DOHH2 (cell line): ENCODE data around the gene CD19.
"Not testable (repeated sequence)": the region's sequence is repeated elsewhere in the genome, so short reads cannot be mapped to it uniquely, and the experiment has no call there.

Experiments used
- H3F3A ChIP-seq: fragments of 200-600 bp; sonication (generic), shearing (Covaris generic); 2 replicates; pipeline ENCODE4 v1.6.0; 2016; ENCODE audit warnings: antibody characterized with exemption, mild to moderate bottlenecking; ENCODE audit not compliant: control insufficient read depth, insufficient read depth
- H3K27ac ChIP-seq: fragments of 200-600 bp; sonication (generic); 2 replicates; pipeline ENCODE4 v1.5.1; 2014; ENCODE audit warnings: low read depth, mild to moderate bottlenecking, low read length, moderate library complexity
- H3K27me3 ChIP-seq: fragments of 200-600 bp; sonication (generic); 2 replicates; pipeline ENCODE4 v1.6.1; 2014; ENCODE audit warnings: mild to moderate bottlenecking, low read length, mixed read lengths; ENCODE audit not compliant: control insufficient read depth
- H3K36me3 ChIP-seq: fragments of 200-600 bp; sonication (generic); 2 replicates; pipeline ENCODE4 v1.6.1; 2014; ENCODE audit warnings: mild to moderate bottlenecking, low read length, moderate library complexity, mixed read lengths; ENCODE audit not compliant: control insufficient read depth
- H3K4me1 ChIP-seq: fragments of 200-600 bp; sonication (generic); 2 replicates; pipeline ENCODE4 v1.6.1; 2014; ENCODE audit warnings: mild to moderate bottlenecking, low read length, mixed read lengths; ENCODE audit not compliant: control insufficient read depth
- H3K4me2 ChIP-seq: fragments of 200-600 bp; sonication (generic); 2 replicates; pipeline ENCODE4 v1.6.0; 2014; ENCODE audit warnings: mild to moderate bottlenecking, low read length, moderate library complexity
- H3K4me3 ChIP-seq: fragments of 200-600 bp; sonication (generic); 2 replicates; pipeline ENCODE4 v1.5.1; 2014; ENCODE audit warnings: mild to moderate bottlenecking, low read length, mixed read lengths
- H3K79me2 ChIP-seq: fragments of 200-600 bp; sonication (generic); 2 replicates; pipeline ENCODE4 v1.6.1; 2014; ENCODE audit warnings: mild to moderate bottlenecking, low read length, mixed read lengths; ENCODE audit not compliant: control insufficient read depth
- H3K9me2 ChIP-seq: fragments of 200-600 bp; sonication (generic); replicated peaks from 2 replicates; pipeline ENCODE4 v1.6.1; 2014; ENCODE audit warnings: mild to moderate bottlenecking, low read length, mixed read lengths; ENCODE audit not compliant: control insufficient read depth
- H3K9me3 ChIP-seq: fragments of 200-600 bp; sonication (generic); 2 replicates; pipeline ENCODE4 v1.6.1; 2014; ENCODE audit warnings: antibody characterized with exemption, low read length, mixed read lengths; ENCODE audit not compliant: control insufficient read depth, insufficient read depth
- H4K20me1 ChIP-seq: fragments of 200-600 bp; sonication (generic); 2 replicates; pipeline ENCODE4 v1.6.0; 2014; ENCODE audit warnings: low read depth, mild to moderate bottlenecking, antibody characterized with exemption, low read length, moderate library complexity; ENCODE audit not compliant: control insufficient read depth, insufficient read depth
- EZH2phosphoT487 ChIP-seq: fragments of 200-600 bp; sonication (generic); IDR thresholded peaks from 2 replicates; pipeline ENCODE4 v1.6.1; 2017; ENCODE audit warnings: borderline replicate concordance, mild to moderate bottlenecking, antibody characterized with exemption, low read length, moderate library complexity, mixed read lengths
- TF ChIP-seq, protein P1 (sequence below): fragments of 200-600 bp; sonication (generic); IDR thresholded peaks from one replicate; pipeline ENCODE4 v1.5.1; 2014; ENCODE audit warnings: antibody characterized with exemption, mild to moderate bottlenecking, low read depth, low read length; ENCODE audit not compliant: poor library complexity, severe bottlenecking

CD19 gene

DNA sequence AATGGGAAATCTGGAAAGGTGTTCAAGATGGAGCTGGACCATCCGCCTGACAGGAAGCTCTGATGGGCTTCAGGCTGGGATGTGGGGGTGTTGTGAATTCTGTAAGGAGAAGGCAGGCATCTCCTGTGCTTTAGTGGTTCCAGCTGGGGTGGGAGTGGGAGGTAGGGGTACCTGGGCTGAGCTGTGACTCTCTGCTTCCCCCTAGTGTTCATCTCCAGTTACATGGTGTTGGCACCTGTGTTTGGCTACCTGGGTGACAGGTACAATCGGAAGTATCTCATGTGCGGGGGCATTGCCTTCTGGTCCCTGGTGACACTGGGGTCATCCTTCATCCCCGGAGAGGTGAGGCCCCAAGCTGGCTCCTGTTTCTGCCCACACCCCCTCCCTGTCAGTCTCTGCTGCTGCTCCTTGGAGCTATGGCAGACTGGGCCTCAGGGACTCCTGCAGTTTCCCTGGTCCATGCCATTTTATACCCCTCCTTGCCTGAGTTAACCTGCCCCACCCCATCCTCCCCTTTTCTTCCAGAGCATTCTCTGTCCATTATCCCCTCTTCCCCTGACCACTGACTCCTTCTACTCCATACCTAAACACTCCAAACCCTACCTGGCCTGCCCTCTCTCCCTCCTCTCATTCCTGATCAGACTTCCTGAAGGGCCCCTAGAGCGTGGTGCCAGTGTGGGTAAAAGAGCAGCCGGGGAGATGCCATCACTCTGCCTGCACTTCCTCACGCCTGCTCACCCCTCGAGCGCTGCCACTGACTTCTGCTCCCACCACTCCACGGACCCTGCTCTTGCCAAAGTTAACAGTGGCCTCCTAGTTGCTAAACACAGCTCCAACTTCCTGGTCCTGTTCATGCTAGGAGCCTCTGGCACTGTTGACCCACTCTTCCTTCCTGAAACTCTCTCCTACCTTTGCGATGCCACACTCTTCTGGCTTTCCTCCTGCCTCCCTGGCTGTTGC lies 46.2 kb downstream of the CD19 start:
- Histone ChIP-seq H3K9me3 (peaks cover 9% of the 10 kb centered on the region; the same call in 1 of the 2 replicates), H3K27ac (no peak overlapping the region), H3K4me2 (no peak overlapping the region), H3K4me1 (peaks cover 13% of the 10 kb centered on the region), H3F3A (0 out of 2 replicates have a peak, but pooled peaks cover 4% of the 10 kb centered on the region), H3K36me3 (peaks cover 16% of the 10 kb centered on the region), H3K9me2 (no peaks in the 10 kb centered on the region), H3K27me3 (no peaks in the 10 kb centered on the region), H3K4me3 (no peak overlapping the region), H3K79me2 (peaks cover 14% of the 10 kb centered on the region), H4K20me1 (no peaks in the 10 kb centered on the region)
- TF ChIP-seq, protein P1, sequence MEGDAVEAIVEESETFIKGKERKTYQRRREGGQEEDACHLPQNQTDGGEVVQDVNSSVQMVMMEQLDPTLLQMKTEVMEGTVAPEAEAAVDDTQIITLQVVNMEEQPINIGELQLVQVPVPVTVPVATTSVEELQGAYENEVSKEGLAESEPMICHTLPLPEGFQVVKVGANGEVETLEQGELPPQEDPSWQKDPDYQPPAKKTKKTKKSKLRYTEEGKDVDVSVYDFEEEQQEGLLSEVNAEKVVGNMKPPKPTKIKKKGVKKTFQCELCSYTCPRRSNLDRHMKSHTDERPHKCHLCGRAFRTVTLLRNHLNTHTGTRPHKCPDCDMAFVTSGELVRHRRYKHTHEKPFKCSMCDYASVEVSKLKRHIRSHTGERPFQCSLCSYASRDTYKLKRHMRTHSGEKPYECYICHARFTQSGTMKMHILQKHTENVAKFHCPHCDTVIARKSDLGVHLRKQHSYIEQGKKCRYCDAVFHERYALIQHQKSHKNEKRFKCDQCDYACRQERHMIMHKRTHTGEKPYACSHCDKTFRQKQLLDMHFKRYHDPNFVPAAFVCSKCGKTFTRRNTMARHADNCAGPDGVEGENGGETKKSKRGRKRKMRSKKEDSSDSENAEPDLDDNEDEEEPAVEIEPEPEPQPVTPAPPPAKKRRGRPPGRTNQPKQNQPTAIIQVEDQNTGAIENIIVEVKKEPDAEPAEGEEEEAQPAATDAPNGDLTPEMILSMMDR: peak; percentile 83
- TF ChIP-seq EZH2phosphoT487: no peak

DNA sequence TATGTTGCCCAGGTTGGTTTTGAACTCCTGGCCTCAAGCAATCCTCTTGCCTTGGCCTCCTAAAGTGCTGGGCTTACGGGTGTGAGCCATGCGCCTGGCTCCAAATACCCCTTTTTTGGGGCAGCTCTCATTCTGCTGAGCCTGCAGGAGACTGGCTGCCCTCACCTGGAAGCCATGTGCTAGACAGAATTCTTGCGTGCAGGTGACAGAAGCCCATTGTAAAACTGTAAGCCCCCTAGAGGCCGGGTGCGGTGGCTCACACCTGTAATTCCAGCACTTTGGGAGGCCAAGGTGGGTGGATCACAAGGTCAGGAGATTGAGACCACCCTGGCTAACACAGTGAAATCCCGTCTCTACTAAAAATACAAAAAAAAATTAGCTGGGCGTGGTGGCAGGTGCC lies 48.6 kb downstream of the CD19 start:
- not testable (repeated sequence) for H3K27ac ChIP-seq, H3K9me3 ChIP-seq, H3F3A ChIP-seq, H3K4me3 ChIP-seq, H3K4me2 ChIP-seq, H3K27me3 ChIP-seq, H3K9me2 ChIP-seq, H4K20me1 ChIP-seq, H3K79me2 ChIP-seq
- Histone ChIP-seq H3K36me3 (peaks cover 16% of the 10 kb centered on the region), H3K4me1 (peaks cover 18% of the 10 kb centered on the region)
- TF ChIP-seq, protein P1: peak; percentile 34

DNA sequence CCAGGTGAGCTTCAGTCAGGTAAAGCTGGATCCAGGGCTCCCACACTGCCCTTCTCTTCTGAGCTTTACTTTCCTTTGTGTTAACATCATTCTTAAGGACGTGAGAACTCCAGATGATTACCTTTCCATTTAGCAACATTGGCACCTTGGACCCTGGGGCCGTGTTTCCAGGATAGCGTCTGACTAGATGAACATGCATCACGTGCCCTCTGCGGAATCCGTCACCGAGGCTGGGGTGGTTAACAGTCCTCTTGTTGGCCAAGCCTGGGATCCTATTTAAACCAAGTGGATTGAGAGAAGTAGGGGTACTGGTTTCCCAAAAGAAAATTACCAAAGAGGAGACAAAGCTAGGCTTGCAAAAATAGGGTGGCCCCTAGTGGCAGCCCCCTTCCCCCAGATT lies 49.2 kb downstream of the CD19 start:
- Histone ChIP-seq H3K9me3 (peaks cover 9% of the 10 kb centered on the region; the same call in 1 of the 2 replicates), H3K27ac (no peak overlapping the region), H3K4me3 (no peak overlapping the region), H3K9me2 (no peaks in the 10 kb centered on the region), H3K36me3 (peaks cover 16% of the 10 kb centered on the region), H3K27me3 (no peaks in the 10 kb centered on the region), H3K4me1 (peaks cover 16% of the 10 kb centered on the region), H3K79me2 (peaks cover 3% of the 10 kb centered on the region), H3F3A (0 out of 2 replicates have a peak, but pooled peaks cover 4% of the 10 kb centered on the region), H3K4me2 (no peak overlapping the region), H4K20me1 (no peaks in the 10 kb centered on the region)
- TF ChIP-seq, protein P1: no peak
- TF ChIP-seq EZH2phosphoT487: no peak
